CD4-positive, alpha-beta T cell treated with Interferon gamma for 1 hour (primary cell): ENCODE measurements around the gene AGR3.
"Not testable (repeated sequence)": the region's sequence is repeated elsewhere in the genome, so short reads cannot be mapped to it uniquely, and the experiment has no call there.

ENCODE experiments used
- DNase-seq: peaks from one replicate; pipeline ENCODE4 v3.0.0-alpha.2; 2020

Gene AGR3

DNA sequence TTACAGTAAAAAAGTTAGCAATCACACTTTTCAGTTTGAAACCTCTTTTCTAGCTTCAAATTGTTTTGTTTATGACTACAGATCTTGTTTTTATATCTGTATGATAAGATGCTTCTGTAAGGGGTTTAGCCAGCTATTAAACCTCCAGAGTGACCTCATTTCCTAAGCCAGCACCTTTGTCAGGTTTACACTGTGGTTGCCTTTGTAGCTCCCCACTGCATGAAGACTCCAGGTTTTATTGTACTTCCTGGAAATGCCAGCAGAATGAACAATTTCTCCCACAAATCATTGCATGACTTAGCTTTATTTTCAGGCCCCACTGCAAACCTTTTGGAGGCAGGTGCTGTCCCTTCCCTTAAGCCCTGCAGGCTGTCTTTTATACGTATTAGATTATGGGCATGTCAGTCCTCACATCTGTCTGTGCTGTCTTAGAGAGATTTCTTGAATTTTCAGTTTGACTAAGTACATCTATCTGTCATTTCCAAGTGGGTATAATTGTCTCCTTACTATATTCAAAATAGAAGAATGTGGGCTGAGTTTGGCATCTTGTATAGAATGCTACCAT is 8.2 kb upstream of the AGR3 start:
- no peak for DNase-seq

DNA sequence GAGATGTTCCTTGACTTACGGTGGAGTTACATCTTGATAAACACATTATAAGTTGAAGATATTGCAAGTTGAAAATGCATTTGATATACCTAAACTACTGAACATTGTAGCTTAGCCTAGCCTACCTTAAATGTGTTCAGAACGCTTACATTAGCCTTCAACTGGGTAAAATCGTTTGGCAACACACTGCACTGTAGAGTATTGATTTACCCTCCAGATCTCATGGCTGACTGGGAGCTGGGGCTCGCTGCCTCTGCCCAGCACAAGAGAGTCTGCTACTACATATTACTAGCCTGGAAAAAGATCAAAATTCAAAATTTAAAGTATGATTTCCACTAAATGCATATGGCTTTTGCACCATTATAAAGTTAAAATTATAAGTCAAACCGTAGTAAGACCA is 7.5 kb upstream of the AGR3 start:
- no peak for DNase-seq

DNA sequence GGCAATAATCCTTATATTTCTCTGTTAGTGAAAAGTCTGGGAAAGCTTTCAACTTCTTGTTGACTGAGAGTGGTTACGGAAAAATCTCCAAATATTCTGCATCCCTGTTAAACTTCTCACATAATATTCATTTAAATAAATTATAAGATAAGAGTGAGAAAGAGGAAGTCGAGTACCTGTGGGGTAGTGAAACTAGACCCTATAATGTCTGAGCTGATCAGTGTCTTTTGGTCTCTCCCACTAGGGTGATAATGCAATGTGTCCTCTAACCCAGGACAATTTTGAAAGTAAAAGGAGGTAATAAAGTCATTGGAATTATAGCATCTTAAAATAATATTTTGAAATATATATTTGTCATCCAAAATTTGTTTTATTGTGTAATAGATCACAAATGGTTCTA is 2.1 kb upstream of the AGR3 start:
- DNase-seq, result no peak

DNA sequence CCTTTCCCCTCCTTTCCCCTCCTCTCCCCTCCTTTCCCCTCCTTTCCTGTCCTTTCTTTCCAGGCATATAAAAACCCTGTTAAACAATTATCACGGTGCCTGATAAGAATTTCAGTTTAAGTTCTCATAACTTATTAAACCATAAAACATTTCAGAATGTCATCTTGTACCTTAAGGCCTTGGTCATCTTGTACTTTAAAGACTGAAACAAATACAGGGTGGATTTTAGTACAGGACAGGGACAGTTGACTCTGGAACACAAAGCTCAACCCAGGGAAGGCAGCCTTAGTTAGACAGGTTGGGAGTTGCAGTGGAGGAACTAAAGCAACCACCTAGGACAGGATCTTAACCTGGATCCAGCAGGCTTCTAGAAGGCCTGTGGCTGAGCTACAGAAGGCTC is 1.2 kb downstream of the AGR3 start:
- DNase-seq, result no peak

DNA sequence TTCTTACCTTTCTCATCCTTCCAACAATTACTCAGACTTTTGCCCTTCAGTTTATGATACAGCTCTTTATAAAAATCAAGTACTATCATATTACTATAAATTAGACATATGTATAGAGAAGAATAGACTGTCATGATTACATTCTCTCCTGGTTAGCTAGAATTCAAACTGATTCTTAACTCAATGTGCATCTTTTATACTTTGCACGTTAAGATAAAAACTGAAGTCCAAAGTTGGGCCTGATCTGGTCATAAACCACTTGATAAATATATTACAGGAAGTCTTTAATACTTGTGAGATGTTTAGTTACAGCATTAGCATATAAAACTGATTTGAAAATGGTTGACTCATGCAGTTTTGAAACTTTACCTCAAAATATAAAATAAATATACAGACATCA is 2.6 kb downstream of the AGR3 start:
- no peak for DNase-seq

DNA sequence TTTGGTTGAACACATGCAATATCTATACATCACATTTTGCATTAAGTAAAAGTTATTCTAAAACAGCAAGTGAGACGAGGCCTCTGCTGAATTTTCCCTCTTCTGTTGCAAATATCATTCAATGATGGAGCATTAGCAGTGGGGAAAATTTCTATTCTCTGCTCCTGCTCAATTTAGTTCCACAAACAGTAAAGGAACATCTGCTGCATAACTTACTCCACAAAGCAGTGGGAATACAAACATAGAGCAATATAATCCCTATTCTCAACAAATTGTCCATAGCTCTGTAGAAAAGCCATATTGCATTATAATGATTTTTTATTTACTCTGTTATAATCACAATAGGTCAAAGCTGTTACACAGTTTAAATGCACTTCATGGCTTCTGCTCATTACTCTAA is 5.9 kb downstream of the AGR3 start:
- DNase-seq, result no peak

DNA sequence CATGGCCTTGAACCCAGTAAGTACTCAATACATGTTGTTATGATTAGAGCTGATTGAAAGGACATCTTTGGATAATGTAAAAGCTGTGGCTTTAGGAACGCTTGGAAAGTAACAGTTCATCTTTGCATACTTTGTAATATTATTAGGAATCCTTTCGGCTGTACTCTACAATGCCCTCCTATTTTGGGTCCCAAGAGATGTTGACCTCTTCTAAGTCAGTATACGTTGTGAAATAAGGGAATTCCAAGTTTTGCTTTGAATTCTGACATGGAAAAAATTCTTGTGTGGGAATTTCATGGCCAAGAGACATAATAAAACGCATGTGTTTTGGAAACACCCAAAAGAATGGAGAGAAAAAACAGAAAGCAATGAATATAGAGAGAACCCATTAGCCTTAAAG is 7.7 kb downstream of the AGR3 start:
- DNase-seq, result no peak

DNA sequence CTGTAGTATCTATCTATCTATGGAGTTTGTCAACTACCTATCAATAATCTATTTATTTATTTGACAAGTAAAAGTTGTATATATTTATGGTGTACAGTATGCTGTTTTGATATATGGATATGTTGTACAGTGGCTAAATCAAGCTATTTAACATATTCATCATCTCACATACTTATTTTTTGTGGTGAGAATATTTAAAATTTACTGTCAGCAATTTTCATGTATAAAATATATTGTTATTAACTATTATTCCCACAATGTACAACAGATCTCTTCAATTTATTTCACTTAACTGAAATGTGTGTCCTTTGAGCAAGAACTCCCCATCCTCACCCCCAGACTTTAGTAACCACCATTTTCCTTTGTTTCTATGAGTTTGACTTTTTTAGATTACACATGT is 14.5 kb downstream of the AGR3 start:
- no peak for DNase-seq

DNA sequence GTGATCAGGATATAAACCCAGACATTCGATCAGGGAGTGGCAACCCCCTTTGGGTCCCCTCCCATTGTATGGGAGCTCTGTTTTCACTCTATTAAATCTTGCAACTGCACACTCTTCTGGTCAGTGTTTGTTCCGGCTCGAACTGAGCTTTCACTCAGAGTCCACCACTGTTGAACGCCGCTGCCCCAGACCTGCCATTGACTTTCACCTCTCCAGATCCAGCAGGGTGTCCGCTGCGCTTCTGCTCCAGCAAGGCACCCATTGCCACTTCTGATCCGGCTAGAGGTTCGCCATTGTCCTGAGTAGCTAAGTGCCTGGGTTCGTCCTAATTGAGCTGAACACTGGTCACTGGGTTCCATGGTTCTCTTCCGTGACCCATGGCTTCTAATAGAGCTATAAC is 28.6 kb downstream of the AGR3 start:
- DNase-seq, result not testable (repeated sequence)

DNA sequence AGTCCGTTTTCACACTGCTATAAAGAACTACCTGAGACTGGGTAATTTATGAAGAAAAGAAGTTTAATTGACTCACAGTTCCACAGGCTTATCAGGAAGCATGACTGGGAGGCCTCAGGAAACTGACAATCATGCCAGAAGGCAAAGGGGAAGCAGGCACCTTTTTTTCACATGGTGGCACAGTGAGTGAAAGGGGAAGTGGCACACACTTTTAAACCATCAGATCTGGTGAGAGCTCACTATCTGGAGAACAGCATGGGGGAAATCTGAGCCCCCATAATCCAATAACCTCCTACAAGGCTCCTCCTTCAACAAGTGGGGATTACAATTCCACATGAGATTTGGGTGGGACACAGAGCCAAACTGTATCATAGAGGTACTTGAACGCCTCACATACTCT is 30.0 kb downstream of the AGR3 start:
- DNase-seq, result peak; percentile 49

DNA sequence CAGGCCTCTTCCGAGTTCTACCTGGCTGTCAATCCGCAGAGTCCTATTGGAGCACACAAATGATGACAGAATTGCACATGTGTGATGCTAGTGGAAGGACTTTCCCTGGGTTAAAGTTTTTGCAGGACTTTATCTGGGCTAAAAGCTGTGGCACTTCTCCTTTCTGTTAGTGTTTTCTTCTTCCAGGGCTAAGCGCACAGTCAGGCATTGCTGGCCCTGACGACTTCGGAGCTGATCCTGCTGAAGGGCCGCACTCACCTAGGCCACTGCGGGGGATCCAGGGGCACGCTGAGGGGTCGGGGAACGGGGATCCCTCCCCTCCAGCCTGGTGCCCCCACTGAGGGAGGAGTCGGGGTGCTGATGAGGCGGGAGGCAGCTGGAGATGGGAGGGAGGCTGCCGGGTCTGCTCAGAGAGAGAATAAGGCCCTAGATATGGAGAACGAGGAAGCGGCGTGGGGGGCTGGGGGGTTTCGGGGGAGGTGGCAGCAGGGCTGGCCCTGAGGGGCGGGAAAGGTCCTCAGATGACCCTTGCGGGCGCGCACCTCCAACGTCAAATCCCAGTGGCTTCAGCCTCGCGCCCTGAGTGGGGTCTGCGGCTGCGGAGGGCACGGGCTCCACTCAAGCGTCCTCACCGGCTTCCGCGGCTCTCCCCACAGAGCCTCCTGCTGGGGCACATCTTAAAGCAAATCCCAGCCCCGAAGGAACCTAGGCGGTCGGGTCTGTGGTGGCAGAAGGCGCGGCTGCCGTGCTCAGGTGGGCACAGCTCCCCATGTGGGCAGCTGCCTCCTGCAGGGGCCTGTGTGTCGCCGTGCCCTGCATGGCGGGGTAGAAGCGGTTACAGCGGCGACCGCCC is 30.9 kb downstream of the AGR3 start:
- DNase-seq, result peak; percentile 3

DNA sequence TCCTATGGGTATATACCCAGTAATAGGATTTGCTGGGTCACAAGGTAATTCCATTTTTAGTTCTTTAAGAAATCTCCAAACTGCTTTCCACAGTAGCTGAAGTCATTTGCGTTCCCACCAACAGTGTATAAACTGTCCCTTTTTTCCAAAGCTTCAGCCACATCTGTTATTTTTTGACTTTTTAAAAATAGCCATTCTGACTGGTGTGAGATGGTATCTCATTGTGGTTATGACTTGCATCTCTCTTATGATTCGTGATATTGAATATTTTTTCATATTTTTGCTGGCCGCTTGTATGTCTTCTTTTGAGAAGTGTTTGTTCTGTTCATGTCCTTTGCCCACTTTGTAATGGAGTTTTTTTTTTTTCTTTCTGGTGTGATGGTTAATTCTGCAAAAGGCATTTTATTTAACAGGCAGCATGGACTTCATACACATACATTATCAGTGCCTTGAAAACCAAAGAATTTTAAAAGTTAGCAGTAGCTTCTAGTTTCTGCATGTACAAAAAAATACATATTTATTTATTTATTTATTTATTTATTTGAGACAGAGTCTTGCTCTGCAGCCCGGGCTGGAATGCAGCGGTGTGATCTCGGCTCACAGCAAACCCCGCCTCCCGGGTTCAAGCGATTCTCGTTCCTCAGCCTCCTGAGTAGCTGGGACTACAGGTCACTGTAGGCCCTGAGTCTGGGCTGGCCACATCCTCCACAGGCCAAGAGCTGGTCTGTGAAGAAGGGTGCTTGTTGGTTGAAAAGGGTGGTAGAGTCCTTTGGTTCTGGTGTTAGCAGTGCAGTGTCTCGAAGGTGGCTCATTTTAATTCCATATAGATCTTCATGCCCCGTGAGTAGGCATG is 32.3 kb downstream of the AGR3 start:
- no peak for DNase-seq

DNA sequence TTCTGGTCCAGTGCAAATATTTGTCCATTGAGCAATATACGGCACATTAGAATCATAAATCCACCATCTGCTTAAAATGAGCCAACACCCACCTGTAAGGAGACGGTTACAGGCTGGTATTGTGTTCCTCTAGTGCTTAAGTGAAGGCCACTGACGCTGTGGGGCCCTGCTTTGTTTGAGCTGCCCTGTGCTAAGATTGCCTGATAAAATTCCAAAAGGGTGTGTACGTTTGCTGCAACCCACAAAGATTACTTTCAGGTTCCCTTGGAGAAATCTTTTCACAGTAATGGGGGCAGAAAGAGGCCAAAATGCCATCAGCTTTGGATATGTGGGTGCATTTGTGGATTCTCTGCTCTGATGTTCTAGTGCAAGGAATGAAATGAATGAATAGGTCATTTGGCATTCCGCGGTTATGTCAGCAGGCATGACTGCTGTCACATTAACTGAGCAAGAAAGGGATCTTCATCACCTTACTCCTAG is 34.4 kb downstream of the AGR3 start:
- DNase-seq, result no peak

DNA sequence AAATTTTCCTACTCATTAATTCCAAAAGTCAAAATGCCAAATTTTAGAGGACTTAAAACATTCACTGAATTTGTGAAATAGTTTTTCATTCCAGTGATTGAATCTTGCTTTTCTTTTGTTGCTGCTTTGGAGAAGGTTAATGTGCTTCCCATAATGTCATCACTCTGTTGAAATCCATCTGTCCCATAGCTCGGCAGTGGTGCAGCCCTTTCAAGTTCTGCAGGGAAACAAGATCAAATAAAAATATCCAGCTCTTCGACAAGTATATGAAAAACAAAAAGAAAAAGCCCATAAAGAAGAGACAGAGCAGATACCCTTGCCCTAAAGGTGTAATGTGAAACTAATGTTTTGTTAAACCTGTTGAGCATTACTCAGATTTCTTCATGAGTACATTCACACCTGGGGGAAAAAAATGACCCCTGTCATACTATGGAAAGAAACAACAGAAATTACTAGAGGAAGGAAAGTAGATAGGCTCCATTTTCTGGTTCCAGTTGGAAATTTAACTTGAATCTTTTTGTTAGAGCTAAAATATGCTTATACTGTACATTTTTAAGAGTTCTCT is 35.1 kb downstream of the AGR3 start:
- no peak for DNase-seq

DNA sequence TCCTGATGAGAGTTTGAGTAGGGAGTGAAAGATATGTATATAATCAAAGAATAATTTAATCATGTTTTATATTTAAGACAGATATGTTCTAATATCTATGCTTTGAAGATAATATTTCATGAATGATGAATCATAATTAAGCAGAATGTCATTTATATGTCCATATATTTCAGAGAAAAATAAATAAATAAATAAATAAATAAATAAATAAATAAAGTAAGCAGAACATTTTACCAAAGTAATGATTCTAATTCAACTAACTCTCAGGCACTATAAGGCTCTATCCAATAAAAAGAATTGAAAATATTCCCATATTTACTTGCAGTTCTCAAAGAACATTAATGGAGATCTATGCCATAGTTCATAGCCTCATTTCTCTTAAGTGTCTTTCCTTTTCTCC is 36.0 kb downstream of the AGR3 start:
- DNase-seq, result no peak

DNA sequence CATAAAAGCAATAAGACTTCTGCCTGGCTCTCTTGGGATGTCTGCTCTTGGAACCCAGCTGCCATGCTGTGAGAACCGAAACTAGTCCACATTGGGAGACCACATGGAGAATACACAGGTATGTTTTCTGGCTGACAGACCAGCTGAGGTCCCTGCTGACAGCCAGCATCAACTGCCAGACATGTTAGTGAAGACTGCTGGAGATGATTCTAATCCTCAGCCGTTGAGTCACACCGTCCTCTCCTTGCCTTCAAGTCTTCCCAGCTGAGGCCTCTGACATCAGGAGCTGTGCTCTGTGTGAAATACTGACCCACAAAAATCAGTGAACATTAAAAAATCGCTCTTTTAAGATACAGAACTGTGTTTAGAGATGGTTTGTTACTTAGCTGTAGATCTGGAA is 40.1 kb downstream of the AGR3 start:
- DNase-seq, result no peak

DNA sequence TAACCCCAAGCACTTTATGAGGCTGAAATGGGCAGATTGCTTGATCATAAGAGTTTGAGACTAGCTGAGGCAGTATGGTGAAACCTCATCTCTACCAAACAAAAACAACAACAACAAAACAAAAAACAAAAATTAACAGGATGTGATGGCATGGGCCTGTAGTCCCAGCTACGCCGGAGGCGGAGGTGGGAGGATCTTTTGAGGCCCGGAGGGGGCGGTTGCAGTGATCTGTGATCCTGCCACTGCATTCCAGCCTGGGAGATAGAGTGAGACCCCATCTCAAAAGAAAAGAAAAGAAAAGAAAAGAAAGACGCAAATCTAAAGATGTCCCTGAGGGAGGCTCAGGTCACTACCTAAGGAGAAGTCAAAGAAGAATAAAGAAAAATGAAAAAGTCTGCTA is 41.7 kb downstream of the AGR3 start:
- no peak for DNase-seq

DNA sequence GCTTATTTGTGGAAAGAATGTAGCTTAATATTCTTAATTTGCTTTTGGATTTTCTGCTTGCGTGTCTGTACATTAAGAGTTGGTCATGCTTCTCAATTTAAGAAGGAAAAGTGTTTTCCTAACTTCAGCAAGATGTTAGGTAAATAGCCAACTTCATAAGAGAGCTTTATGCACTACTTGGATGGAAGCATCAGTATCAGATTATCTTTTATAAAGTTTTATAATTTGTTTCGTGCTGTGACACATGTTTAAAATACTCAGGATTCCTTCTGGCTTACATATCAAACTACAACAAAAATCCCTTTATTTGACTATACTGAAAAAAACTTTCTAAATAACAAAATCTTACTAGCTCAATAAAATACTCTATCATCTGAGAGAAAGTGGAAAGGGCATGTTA is 42.1 kb downstream of the AGR3 start:
- DNase-seq, result no peak

DNA sequence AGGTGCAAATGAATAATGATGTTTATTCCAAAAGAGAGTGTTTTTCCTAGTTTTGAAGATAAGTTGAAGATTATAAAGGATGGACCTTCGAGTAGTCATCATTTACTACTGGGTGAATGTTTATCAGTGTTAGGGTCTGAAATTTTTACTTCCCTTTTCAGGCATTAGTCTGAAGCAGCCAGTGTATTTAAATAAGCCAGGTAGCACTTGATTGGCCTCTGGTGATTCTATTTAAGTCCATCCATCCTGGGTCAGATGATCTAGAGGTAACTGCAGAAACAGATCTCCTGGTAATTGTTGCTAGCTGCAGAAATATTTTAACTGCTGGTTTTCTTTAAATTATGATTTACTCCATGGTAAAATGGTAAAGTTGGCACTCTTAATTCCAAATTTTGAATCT is 42.9 kb downstream of the AGR3 start:
- no peak for DNase-seq

DNA sequence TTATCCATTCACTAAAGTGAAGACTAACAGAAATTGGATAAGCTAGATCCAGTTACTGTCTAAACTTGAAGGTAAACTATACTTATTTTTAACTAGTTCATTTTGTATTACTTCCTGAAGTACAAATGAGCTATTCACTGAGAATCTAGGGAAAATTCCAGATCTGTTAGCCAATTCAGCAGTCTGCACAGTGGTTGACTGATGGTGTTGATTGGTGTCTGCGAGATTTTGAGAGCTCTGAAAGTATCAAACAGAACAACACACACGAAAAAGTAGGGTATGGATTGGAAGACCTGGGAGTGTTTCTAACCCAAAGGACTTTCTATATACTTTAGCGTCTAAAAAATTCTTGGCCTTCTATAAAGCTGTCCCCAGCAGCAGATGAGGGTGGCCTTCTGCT is 43.4 kb downstream of the AGR3 start:
- DNase-seq, result no peak

DNA sequence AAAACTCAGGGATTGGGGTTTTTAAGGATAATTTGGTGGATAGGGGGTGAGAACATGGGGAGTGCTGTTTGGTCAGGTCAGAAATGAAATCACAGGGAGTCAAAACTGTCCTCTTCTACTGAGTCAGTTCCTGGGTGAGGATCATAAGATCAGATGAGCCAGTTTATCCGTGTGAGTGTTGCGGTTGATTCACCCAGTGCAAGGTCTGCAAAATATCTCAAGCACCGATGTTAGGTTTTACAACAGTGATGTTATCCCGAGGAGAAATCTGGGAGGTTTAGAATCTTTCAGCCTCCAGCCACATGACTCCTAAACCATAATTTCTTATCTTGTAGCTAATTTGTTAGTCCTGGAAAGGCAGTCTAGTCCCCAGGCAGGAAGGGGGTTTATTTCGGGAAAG is 45.3 kb downstream of the AGR3 start:
- DNase-seq, result no peak

DNA sequence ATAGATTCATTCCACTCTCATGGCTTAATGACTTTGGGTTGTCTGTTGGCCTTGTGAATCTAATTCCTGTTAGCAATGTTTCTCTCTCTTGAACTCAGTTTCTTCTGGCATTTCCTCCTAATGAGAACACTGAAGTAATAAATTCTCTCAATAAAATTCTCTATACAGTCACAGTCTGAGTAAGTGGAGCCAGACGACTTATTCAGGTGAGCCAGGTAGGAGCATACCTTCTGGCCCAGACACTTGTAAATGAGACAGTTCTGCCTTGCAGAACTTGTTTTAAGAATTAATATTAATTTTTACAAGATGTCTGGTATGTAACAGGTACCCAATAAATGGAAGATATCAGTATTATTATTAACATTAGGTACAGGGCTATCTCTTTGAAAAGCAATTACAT is 48.4 kb downstream of the AGR3 start:
- DNase-seq, result no peak

DNA sequence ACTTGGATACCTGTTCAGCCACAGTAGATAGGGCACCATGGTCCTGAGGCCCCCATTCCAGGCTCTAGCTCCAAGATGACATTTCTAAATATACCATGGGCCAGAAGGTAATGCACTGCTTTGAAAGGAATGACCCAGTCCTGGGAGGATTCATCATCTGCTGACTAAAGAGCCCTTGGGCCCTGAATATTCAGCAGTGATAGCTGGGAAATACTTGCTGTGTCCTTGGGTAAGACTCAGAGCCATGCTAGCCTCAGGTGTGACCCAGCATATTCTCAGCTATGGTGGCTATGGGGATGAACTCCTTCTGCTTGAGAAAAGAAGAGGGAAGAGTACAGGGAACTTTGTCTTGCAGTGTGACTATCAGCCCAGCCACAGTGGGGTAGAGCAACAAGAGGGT is 55.7 kb downstream of the AGR3 start:
- DNase-seq, result no peak

DNA sequence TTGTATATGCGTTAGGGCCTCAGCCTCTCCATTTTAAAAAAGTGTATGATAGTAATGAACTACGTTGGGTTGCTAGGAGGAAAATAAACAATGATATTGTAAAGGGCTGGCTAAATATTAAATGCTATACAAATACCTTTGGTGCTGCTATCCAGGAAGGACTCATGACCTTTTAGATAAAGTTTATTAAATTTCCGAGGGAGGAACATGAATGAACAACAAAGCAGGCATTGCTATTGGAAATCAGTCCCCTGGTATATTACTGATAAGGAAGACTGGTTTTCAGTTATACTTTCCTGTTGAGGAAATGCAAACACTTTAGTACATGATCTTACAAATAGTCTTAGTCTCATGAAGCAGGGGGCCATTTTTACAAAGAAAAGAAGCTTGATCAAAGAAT is 59.8 kb downstream of the AGR3 start:
- DNase-seq, result no peak
